HTR-8/SVneo (cell line): ENCODE data around the gene ADAM15.

Experiments used
- DNase-seq: peaks from one replicate; pipeline ENCODE4 v3.0.0; 2011; ENCODE audit warnings: low spot score, mixed read lengths; ENCODE audit not compliant: insufficient read length
- FAIRE-seq: peaks from 2 replicates; lab custom pipeline; 2011; peaks lifted over from hg19 to GRCh38; lab: Jason Lieb, UNC

The ADAM15 gene

DNA sequence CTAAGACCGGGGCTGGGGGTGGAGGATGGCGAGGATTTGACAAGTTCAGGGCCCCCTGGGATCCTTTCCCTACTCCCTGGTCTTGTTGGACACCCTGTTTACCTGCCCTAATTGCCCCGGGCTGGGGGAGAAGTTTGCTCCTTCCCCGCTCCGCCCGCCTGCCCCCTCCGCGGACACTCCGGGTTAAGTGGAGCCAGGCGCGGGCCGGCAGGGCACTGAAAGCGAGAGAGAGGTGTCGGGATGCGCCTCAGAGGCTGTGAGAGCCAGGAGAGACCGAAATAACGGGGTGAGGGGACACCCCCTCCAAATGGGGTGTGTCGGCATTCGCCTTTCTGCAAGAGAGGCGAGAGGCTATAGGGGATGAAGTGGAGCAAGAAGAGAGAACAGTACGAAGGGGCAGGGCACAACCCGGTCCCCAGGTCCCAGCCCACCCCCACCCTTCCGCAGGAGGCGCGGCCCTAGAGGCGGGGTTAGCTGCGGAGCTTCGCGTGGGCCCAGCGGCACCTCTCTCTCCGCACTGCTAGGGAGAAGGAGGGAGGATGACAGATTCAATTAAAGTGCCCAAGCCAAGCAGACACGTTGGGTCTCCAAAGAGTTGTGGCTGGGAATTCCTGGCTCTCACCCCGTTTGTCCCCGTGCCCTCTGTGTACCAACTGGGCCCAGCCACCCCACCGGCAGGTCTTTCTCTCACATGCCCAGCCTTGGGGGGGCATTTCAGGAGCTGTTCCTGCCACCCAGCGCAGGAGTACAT is 31.4 kb downstream of the ADAM15 start:
- DNase-seq (no peak), FAIRE-seq (no peak)

DNA sequence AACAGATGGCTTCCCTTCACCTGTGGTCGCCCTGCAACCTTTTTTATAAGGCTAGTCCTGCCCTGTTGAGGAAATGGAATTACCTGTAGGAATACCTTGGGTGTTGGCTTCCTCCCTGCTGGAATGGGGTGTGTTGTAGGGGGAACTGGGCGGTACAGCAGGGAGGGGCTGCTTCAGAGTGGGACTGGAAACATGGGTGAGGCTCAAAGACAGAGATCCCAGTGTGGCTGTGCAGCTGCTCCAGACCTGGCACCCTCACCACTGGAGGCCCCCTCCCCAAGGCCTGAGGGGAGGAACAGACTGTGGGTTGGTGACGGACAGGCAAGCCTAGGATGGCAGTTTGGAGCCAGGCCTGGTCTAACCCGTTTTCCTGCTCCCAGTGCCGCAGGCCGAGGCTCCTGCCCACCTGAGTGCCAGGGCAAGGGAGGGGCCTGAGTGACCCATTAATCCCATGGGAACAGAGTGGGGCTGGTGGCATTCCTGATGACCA is 32.0 kb downstream of the ADAM15 start:
- DNase-seq (no peak), FAIRE-seq (no peak)

DNA sequence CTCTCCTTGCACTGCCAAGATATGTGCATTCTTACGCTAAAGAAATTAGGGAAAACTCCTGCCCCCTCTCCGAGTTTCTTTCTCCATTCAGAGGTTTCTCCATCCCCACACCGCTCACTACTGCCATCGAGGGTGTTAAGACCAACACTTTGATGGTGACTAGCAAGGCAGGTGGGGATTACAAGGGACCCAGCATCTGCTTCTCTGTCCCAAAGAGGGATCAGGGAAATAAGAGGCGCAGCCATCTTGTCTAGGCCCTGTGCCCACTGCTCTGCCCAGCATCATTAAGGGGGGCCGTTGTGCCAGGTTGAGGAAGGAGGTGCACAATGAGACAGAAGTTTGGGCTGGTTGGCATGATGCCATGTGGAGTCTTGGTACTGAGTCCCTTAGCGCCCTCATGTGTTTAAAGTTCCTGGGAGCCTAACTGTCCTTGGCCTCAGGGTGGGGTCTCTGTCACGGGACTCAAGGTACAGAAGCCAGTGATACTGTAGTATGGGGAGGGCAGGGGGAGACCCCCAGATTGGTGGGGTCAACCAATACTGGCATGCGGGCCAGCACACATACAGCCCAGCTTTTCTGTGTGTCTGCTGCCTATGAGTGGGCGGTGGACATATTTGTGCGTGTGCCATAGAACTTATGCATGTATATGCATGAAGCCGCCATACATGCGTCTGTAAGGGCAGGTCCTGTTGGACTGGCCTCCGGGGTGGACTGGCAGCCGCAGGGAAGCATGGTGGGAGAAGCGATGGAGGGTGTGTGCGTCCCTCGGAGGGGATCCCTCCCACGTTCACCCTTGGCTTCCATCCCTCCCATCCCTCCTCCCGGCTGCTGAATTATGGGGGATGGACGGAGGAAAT is 33.0 kb downstream of the ADAM15 start:
- DNase-seq (no peak), FAIRE-seq (no peak)

DNA sequence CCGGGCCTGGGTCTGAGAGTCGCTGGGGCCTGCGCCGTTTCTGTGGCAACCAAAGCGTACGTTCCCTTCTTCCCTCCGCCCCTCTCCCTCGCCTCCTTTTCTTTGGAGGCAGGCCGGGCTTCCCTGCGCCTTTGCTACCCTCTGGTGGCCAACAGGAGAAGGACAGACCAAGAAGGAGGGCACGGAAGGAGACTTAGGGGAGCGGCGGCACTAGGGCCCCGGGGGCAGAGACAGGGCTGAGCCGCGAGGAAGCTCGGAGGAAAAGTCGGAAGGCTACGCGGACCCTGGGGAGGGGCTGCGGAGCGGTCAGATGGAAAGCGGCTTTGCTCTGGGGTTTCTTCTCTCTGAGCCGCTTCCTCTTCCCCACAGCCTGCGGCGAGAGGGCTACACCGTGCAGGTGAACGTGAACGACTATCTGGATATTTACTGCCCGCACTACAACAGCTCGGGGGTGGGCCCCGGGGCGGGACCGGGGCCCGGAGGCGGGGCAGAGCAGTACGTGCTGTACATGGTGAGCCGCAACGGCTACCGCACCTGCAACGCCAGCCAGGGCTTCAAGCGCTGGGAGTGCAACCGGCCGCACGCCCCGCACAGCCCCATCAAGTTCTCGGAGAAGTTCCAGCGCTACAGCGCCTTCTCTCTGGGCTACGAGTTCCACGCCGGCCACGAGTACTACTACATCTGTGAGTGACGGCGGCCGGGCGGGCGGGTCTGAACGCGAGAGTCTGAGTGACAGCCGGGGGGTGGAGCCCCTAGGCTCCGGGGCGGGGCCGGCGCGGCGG is 33.8 kb downstream of the ADAM15 start:
- DNase-seq, result peak; percentile 86
- FAIRE-seq, result peak; percentile 28

DNA sequence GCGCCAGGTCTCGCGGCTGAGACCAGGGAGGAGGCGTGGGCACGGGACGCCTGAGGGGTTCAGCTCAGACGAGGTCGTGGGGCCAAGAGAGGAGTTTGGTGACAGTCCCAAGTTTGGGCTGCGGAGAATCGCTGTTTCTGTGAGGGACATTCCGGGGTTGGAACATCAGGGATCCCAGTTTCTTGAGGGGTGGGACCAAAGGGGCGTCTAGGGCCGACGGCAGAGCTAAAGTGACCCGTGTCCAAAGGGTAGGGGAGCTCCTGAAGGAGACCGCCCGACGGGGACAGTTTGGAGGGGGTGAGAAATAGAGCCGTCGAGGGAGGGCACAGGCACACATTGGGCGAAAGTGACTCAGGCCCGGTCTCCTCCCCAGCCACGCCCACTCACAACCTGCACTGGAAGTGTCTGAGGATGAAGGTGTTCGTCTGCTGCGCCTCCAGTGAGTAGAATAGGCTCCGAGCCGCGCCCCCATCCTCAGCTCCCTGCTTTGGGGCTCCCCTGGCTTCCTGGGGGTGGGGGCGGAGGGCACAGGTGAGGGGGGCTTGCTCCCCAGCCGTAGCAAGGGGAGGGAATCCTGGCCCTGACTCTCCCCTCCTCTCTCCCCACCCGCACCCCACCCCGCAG is 34.5 kb downstream of the ADAM15 start:
- DNase-seq (peak; percentile 42), FAIRE-seq (no peak)

DNA sequence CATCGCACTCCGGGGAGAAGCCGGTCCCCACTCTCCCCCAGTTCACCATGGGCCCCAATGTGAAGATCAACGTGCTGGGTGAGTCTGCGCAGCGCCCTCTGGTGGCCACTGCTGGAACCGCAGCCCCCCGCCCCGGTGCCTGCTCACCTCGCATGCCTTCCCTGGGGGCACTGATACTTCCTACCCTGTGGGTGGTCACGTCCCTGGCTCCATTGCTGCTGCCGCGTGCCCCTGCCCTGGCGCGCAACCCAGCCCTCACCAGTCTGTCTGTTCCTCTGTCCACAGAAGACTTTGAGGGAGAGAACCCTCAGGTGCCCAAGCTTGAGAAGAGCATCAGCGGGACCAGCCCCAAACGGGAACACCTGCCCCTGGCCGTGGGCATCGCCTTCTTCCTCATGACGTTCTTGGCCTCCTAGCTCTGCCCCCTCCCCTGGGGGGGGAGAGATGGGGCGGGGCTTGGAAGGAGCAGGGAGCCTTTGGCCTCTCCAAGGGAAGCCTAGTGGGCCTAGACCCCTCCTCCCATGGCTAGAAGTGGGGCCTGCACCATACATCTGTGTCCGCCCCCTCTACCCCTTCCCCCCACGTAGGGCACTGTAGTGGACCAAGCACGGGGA is 35.1 kb downstream of the ADAM15 start:
- FAIRE-seq (no peak), DNase-seq (peak; percentile 74)

DNA sequence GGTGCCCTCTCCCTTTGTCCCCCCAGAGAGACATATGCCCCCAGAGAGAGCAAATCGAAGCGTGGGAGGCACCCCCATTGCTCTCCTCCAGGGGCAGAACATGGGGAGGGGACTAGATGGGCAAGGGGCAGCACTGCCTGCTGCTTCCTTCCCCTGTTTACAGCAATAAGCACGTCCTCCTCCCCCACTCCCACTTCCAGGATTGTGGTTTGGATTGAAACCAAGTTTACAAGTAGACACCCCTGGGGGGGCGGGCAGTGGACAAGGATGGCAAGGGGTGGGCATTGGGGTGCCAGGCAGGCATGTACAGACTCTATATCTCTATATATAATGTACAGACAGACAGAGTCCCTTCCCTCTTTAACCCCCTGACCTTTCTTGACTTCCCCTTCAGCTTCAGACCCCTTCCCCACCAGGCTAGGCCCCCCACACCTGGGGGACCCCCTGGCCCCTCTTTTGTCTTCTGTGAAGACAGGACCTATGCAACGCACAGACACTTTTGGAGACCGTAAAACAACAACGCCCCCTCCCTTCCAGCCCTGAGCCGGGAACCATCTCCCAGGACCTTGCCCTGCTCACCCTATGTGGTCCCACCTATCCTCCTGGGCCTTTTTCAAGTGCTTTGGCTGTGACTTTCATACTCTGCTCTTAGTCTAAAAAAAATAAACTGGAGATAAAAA is 35.9 kb downstream of the ADAM15 start:
- FAIRE-seq (no peak), DNase-seq (no peak)

DNA sequence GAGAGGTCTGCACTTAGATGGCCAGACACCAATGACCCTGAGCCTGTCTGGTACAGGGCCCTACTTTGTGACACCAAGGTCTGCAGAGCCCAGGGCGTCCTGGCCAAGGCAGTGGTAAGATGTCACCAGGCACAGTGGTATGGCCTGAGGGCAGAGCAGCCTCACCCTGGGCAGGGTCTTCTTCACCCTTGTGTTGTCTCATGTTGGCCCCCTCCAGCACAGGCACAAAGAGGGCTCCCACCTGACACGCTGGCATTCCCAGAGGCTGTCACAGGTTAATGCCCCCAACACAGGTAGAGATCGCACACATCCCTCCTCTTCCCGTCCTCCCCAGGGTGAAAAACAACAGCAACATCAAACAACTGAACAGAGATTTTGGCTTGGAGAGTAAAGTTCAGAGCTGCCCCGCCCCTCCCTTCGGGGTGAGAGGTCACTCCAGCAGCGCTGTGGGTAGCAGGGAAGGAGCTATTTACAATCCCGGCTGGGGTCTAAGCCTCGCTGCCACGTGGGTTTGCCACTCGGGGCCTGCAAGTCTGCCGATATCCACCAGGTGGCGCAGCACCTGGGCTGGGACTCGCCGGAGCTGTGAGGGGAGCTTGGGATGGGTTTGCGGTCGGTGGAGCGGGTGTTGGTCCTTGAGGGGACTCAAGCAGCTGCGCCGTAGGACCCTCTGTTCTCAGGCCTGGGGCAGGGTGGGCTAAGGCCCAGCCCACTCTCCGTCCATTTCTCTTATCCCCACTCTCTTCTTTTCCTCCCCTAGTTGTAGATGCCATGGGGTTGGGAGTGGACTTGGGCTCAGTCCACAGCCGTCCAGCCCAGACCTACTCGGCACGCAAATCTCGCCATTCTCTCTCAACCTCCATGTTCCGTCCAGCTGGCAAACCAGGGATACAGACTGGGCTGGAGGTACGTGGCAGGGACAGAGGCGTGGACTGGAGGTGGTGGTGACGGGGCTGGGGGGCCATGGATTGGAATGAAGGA is 40.2 kb downstream of the ADAM15 start:
- DNase-seq (peak; percentile 75), FAIRE-seq (peak; percentile 49)

DNA sequence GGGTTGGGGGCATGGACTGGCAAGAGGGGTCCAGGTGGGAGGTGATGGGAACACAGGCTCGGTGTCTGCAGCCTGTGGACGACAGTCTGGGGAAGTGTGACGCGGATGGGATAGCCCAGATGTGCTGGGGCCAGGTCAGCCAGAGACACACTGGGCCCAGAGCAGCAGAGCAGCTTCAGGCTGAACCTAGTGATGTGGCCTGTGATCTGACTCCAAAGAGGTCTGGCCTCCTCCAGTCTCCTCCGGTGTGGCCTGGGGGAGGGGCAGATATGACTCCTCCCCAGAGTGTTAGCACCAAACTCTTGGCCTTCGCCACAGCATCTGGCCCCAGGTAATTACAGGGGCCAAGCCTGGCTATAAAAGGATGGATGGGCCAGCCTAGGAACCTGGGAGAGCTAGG is 41.0 kb downstream of the ADAM15 start:
- DNase-seq (no peak), FAIRE-seq (no peak)

DNA sequence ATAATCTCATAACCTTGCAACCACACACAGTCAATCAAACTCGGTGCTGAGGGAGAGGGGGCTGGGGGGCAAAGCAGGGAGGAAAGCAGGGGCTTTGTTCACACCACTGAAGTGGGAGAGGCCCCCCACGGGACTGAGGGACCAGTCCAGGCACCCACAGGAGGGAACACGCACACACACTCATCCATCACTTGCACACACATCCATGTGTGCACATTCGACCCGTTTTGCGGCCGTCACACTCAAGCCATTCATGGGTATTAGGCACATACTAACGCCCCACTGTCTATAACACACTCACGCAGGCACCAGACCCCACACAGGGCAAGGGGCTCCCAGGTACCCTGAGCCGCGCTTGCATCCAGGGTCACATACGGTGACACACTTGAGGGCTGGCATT is 41.5 kb downstream of the ADAM15 start:
- FAIRE-seq (no peak), DNase-seq (no peak)

DNA sequence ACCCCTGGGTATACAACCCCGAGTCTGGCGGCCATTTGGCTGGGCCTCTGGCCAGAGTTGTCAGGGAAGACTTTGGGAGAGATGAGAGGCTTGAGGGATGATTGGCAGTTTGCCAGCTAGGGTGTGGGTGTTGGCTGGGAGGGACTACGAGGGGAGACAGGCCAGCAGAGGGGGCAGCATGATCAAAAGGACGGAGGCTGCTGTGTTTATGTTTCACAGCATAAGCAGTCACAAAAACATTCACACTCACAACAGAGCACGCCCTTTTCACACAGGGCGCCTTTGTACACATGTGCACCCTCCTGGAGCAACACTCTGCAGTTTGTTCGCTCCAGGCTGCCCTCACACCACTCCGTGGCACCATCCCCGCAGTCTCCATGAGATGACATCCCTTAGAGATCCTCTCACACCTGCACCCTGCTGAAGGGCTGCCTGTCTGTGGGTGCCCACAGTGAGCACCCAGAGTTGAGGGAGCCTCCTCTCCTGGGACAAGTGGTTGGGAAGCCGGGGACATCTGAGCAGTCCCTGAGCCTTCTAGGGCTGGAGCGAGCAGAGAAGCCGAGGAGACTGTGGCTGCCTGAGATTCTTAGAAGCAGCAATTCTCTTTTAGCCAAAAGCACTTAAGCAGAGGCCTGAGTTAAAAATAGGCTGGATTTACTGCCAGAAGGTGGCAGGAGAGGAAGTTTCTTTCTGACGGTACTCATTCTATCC is 43.0 kb downstream of the ADAM15 start:
- no peak for FAIRE-seq
- DNase-seq, result no peak

DNA sequence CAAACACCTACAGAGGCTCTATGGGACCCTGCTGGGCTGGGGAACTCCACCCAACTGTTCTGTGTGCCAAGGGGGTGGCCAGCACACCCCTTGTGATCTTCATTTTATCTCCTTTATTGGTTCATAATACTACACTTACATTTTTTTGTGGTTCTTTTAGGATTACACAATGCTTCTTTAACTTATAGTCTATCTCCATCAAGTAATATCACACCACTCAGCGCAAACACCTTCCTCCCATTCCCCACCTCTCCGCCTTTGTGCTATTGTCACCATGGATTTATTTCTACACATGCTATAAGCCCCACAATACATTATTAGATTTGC is 43.5 kb downstream of the ADAM15 start:
- DNase-seq, result no peak

DNA sequence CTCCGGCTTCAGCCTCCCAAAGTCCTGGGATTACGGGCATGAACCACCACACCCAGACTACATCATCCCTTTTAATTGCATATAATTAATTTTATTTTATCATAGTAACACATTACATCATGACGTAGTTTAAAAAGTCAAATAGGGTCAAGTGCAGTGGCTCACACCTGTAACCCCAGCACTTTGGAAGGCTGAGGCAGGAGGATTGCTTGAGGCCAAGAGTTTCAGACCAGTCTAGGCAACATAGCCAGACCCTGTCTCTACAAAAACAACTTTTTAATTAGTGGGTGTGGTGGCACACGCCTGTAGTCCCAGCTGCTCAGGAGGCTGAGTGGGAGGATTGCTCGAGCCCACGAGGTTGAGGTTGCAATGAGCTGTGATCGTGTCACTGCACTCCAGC is 48.2 kb downstream of the ADAM15 start:
- DNase-seq, result no peak
- no peak for FAIRE-seq

More for the DNA sequence above, 43.5 kb downstream of the ADAM15 start:
- no peak for FAIRE-seq

DNA sequence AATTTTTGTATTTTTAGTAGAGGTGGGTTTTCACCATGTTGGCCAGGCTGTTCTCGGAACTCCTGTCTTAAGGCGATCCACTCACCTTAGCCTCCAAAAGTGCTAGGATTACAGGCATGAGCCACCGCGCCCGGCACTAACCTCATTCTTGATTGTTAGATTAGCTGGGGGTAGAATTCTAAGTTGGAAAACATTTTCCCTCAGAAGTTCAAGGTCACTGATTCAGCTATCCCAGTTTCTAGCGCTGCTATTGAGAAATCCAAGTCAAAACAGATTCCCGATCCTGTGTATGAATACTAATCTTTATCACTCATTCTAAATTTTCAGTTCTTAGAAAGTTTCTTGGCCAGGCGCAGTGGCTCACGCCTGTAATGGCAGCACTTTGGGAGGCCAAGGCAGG is 52.2 kb downstream of the ADAM15 start:
- DNase-seq (no peak), FAIRE-seq (no peak)

DNA sequence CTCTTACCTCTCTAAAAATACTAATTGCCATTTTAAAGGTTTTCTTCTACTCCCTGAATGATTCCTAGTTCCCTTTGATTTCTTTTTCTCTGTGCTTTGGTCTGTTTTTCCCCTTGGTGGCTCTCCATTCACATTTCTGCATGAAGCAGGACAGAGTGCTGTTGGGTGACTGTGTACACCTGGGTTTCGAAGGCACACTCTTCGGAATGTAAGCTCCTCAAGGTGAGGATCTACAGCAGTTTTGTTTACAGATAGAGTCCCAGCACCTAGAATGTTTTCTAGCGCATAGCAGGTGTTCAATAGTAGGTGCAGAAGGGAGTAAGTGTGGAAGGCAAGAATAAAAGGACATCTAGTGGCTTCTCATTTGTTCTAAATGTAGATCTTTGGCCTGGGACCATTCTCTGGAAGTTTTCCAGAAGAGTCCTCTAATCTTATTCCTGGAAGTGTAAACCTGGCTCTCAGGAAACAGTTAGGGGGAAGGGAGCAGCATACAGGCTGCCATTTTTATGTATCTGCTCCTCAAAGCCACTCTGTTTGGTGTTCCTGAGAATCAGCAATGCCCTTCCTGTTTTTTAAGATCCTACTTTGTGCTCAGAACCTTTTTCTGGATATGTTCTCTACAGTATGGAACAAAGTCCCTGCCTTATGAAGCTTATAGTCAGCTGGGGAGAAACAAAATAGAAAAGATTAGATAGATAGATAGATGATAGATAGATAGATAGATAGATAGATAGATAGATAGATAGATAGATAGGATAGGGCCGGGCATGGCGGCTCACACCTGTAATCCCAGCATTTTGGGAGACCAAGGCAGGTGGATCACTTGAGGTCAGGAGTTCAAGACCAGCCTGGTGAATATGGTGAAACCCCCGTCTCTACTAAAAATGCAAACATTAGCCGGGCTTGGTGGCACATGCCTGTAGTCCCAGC is 53.8 kb downstream of the ADAM15 start:
- no peak for FAIRE-seq
- no peak for DNase-seq

DNA sequence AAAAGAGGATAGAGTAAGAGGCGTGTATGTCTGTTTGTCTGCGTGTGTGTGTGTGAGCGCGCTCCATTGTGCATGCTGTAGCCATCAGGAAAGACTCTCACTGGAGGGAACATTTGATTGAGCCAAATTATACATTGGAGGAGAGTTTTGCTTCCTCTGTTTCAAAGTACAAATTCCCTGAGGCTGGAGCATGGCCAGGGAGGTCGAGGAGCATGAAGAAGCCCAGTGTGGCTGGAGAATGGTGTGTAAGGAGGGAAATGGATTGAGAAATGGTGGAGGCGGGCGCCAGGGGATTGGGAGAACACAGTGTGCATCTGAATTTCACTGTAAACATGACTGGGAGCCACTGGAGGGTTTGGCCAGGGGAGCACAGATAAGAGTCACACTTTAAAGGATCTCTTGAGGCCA is 54.5 kb downstream of the ADAM15 start:
- FAIRE-seq (no peak), DNase-seq (no peak)

DNA sequence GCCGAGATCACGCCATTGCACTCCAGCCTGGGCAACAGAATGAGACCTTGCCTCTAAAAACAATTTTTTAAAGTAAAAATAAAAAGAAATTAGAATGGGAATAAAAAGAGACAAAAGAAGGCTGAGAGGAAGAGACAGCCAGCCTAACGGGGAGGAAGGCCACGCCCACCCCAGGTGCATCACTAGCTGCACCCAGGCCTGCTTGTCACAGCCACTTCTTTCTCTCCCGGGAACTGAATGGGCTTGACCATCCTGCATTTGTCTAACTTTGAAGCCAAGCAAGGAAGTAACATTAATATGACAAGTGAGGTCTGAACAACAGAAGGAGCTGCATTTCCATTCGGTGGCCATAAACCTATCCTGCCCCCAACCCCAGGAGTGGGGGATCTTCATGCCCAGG is 55.7 kb downstream of the ADAM15 start:
- DNase-seq, result no peak
- no peak for FAIRE-seq
